IPS-18c (cell line): ENCODE measurements around the gene PRSS16.

Source experiments
- H3K4me3 ChIP-seq: 2 replicates; pipeline ENCODE4 v1.7.0; 2013; ENCODE audit warnings: low read depth, mild to moderate bottlenecking, low read length, moderate library complexity; ENCODE audit not compliant: insufficient read depth
- H3K9me3 ChIP-seq: one replicate; pipeline ENCODE4 v1.6.1; 2013; ENCODE audit warnings: mild to moderate bottlenecking, low read length, moderate library complexity; ENCODE audit not compliant: control insufficient read depth, insufficient read depth

The PRSS16 gene

DNA sequence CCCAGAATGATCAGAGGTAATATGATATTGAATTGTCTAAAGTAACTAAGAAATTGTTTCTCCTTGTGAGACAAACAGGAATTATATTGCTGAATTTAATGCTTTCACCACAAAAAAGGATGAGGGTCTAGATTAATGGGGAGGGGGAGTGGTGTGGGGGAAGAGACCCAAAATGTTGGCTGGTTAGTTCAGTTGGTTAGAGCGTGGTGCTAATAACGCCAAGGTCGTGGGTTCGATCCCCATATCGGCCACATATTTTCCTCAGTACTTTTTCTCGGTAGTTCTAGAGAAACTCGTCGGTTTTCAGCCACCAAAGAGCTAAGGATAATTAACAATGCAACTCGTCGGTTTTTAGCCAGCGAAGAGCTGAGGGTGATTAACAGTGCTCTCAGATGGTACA lies 26.3 kb downstream of the PRSS16 start:
- H3K4me3 ChIP-seq = no peak overlapping the region
- H3K9me3 ChIP-seq = no peaks in the 10 kb centered on the region

DNA sequence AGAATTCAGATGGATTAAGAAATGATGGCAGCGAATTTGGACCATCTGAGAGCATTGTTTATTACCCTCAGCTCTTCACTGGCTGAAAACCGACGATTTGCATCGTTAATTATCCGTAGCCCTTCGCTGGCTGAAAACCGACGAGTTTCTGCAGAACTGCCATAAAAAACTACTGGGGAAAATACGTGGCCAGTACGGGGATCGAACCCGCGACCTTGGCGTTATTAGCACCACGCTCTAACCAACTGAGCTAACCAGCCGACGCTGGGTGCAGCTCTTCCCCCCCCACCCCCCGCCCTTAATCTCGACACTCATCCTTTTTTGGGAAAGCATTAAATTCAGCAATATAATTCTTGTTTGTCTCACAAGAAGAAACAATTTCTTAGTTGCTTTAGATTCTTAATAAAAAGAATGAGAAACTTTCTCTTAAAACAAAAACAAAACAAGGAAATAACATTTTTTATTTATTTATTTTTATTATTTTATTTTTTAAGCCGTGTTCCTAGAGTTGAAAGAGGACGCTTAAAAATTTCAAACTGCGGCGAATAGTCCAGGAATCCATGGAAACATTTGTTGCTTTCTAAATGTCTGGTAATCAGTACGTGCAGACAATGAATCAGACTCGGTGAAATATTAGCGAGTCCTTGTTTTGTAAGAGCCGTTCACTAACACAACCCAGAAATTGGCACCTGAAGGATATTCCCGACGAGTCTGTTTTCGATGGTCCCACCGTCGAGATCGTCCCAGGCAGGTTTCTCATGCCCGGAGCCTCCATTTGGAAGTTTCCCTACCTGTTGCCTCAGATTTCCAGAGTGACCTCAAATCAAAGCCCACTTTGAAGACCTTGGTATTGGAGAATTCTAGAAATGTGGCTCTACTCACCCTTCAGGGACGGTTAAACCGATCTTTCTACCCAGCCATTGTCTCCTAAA lies 27.8 kb downstream of the PRSS16 start:
- no peaks in the 10 kb centered on the region for H3K9me3 ChIP-seq
- H3K4me3 ChIP-seq = peak overlapping the region; percentile 42

DNA sequence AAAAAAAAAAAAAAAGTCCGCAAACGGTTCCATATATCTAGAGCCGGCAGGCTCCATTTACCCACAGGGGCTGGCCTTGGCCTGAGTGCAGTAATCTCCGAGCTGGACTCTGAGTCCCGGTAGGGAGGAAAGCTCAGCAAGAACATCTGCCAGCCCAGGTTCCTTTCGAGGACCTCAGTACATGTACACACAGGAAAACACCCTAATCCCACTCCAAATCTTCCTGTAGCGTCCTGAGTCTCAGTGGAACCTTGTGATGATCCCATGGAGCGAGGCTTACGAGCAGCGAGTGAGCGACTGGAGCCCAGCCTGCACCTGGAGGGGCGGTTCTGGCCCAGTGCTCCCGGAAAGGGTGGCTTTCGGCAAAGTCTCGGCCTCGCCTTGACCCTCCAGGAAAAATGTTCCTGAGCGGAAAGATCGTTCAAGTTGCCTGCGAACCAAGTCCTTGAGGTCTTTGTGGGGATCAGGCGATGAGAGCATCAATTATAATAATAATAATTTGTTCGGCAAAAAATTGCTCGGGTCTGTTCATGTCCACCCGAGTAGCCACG lies 32.1 kb downstream of the PRSS16 start:
- no peaks in the 10 kb centered on the region for H3K9me3 ChIP-seq
- H3K4me3 ChIP-seq = peak overlapping the region; percentile 74

DNA sequence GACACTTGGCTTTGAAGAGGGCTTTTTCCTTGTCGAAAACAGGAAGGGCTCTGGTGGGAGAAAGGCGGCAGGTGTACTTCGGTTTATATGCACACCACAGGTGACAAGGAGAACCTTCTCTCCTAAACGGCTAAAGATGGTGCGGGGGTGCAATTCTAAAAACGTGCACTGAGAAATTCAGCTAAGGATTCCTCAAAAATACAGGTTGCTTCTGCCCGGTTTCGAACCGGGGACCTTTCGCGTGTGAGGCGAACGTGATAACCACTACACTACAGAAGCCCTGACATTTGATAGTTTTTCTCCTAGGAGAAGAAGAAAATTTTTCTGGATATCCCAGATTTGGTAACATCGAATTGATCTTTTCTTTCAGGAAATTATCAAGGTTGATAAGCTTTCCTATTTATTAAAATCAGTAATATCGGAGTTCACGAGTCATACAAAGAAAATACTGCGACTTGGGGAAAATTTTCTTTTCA lies 32.6 kb downstream of the PRSS16 start:
- peak overlapping the region; percentile 74 for H3K4me3 ChIP-seq
- no peaks in the 10 kb centered on the region for H3K9me3 ChIP-seq

DNA sequence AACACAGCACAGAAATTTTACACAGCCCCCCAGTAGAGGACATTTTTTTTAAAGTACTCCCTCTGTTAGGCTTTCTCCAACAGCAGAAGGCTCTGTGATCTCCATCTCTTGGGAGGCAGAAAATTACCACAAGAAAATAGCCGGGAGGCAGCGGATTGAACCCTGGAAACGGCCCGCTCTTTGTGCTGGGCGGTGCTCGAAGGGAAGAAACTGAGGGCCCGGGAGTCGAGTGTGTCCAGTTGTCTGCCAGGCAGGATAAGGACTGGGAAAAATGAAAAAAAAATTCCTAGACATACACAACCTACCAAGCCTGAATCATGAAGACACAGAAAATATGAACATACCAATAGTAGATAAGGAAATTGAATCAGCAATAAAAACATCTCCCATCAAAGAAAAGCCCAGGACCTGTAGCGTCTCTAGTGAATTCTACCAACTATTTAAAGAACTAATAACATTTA lies 33.1 kb downstream of the PRSS16 start:
- H3K9me3 ChIP-seq = no peaks in the 10 kb centered on the region
- peak overlapping the region; percentile 74; the same call in 1 of the 2 replicates for H3K4me3 ChIP-seq

DNA sequence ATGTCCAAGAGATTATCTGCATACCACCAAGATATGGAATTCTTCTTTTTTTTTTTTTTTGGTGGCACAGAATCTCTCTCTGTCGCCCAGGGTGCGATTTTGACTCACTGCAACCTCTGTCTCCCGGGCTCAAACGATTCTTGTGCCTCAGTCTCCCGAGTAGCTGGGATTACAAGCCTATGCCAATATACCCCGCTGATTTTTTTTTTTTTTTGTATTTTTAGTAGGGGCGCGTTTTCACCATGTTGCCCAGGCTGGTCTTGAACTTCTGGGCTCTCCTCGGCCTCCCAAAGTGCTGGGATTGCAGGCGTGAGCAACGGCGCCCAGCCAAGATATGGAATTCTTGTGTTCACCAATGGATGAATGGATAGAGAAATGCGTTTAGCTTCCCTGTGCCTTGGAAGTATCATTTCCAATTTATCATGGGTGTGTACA lies 33.6 kb downstream of the PRSS16 start:
- H3K4me3 ChIP-seq = peak overlapping the region; percentile 74; the same call in 1 of the 2 replicates
- H3K9me3 ChIP-seq = no peaks in the 10 kb centered on the region

DNA sequence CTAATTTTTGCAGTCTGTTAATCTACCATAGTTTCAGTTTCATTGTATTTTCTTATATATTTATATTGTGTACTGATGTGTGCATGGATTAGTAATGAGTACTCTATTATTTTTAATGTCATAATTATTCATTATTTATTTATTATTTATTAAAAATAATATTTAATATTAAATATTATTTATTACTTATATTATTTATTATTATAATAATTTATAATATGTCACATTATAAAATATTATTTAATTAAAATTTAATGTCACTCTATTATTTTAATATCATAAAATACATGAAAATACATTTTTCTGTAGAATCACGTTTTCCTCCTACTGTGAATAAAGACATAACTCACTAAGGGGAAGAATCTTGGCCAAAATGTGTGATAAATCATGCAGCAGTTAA lies 34.1 kb downstream of the PRSS16 start:
- Histone ChIP-seq H3K9me3 (no peaks in the 10 kb centered on the region), H3K4me3 (peak overlapping the region; percentile 74; the same call in 1 of the 2 replicates)

DNA sequence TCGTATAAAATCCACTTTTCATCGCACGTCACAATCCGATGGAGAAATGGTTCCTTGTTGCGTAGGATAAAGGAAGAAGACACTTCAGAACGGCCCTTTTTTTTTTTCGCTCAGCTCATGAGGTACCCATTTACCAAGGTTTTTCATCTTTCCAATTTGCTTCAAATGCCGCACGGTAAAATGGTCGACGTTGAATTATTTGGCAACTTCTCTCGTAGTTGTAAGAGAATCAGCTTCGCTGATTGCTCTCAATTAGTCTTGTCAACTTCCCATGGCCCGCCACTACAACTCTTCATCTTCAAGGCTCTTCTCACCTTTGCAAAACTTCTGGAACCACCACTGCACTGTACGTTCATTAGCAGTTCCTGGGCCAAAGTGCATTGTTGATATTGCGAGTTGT lies 35.8 kb downstream of the PRSS16 start:
- Histone ChIP-seq H3K4me3 (no peak overlapping the region), H3K9me3 (peaks cover 2% of the 10 kb centered on the region)

DNA sequence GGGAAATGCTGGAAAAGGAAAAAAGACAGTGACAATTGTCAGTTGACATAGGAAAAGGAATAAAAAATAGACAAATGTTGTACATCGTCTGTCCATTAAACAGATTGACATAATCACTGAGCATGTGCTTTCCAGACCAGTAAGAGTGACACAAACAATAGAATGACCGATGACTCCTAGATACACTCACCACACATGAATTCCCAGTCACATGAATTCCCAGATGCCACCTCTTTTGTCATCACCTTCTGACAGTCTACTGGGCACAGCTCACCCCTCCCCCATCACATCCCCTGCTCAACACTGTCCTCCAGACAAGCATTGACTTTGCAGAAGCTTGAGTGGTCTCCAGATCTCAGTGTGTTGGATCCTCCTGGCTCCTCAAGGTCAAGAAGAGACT lies 38.6 kb downstream of the PRSS16 start:
- Histone ChIP-seq H3K9me3 (peaks cover 2% of the 10 kb centered on the region), H3K4me3 (no peak overlapping the region)

DNA sequence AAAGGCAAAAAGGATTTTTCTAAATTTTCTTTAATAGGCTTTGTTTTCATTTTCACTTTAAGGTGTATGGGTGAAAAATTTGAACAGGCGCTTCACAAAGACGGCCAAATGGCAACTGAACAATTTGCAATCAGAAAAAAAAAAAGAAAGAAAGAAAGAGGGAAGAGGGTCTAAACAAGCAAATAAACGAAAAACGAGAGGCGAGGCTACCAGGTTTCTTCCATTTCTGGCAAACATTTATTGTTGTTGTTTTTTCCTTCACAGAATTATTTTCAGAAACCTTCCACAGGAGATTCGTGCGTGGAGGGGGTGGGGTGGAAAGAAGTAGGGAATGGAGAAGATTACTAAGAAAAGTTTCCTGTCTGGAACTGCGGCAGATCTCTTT lies 40.2 kb downstream of the PRSS16 start:
- H3K4me3 ChIP-seq = peak overlapping the region; percentile 62
- peaks cover 2% of the 10 kb centered on the region for H3K9me3 ChIP-seq

DNA sequence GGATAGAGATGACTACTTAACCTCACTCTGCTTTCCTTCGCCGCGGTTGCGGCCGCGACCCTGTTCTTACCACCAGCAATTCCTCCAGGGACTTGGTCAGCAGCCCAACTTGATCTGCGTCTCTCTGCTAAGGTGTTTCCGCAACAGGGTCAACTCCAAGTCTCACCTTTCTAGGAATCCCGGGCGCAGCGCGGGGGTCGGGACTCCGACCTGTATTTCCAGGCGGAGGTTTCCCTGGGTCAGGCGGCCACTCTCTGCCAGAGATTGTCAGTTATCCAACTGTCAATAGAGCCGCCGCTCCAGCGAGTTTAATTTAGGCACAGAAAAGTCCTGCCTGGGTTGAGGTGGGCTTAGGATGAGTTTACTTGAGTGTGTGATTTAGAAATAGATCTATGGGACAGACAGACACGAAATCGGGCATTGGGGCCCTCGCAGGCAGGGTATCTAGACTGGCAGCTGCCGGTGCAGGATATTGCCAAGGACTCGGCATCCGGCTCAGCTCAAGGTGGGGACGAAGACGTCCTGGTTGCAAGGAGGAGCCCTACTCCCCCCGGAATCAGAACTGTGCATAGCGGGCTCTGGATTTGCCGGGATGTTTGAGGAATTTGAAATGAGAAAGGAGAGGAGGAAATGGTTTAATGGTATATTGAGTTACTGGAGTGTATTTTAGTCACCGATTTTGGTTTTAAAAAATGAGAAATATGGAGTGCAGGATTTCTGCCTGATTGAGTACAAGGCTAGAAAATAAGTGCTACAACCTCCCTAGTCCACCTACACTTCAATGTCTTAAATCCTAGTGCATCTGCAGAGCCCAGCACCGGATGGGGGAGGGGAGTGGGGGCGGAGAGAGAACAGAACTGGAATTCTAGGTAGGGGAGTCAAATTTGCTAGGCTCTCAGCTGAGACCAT lies 40.9 kb downstream of the PRSS16 start:
- peaks cover 2% of the 10 kb centered on the region for H3K9me3 ChIP-seq
- peak overlapping the region; percentile 62 for H3K4me3 ChIP-seq

DNA sequence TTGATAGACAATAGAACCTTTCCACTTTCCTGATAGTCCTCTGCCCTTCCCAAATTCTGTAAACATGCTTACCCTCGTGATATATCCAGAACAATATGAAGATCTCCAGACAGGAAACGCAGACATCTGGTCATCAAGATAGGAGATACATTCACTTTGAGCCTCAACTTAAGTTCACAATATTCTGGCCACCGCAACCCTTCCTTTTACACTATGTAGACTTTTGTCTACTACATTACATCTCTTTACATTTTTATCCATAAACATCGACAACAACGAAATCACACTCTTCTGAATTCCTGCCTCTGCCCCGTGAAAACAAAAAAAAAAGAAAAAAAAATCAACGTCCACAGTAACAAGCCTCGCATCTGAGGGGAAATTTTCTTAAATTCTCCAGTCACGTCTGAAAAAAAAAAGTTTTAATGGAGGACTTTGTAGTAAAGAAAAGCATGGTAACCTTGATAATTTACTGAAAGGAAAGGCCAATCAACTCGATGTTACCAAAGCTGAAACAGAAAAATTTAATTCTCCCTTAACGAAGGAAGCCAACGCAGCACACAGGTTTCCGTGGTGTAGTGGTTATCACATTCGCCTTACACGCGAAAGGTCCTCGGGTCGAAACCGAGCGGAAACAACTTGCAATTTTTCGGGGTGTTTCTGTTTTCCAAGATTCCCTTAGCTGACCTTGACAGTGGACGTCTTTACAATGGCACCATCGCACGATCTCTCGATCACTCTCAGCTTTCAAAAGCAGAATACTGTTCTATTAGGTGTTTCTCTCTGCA lies 42.8 kb downstream of the PRSS16 start:
- Histone ChIP-seq H3K9me3 (peaks cover 2% of the 10 kb centered on the region), H3K4me3 (peak overlapping the region; percentile 58)

DNA sequence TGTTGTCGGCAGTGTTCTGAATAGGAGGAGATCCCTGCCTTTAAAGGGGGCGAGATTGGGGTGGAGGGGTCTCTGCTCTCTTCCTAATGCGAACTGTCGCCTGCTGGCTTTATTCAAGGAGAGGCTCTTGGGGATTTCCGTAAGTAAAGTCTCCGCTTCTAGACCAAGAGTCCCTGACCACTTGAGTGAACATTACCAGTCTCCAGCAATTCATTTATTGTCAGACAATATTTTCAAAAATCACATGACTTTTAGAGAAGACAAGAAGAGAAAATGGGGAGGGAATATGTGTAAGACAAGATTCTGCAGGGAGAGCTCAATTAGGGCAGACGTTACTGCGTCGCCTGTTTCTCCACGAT lies 43.3 kb downstream of the PRSS16 start:
- Histone ChIP-seq H3K9me3 (peaks cover 2% of the 10 kb centered on the region), H3K4me3 (peak overlapping the region; percentile 58)

DNA sequence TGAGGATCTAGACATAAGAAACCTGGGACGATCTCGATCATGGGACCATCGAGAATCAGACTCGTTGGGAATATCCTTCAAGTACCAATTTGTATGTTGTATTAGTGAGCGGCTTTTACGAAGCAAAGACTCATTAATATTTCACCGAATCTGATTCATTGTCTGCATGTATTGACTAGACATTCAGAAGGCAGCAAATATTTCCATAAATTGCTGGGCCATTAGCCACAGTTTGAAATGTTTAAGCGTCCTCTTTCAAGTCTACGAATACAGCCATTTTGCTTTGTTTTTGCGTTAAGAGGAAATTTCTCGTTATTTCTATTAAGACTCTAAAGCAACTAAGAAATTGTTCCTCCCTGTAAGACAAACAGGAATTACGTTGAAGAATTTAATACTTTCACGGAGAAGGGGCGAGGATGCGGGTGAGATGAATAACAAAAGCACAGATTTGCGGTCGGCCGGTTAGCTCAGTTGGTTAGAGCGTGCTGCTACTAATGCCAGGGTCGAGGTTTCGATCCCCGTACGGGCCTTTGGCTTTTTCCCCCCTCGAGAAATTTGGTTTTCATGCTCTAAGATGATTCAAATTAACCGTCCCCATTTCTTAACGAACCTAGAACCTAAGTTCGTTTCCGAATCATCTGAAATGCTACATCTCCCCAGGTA lies 46.1 kb downstream of the PRSS16 start:
- H3K9me3 ChIP-seq = no peaks in the 10 kb centered on the region
- no peak overlapping the region; the same call in 1 of the 2 replicates for H3K4me3 ChIP-seq

DNA sequence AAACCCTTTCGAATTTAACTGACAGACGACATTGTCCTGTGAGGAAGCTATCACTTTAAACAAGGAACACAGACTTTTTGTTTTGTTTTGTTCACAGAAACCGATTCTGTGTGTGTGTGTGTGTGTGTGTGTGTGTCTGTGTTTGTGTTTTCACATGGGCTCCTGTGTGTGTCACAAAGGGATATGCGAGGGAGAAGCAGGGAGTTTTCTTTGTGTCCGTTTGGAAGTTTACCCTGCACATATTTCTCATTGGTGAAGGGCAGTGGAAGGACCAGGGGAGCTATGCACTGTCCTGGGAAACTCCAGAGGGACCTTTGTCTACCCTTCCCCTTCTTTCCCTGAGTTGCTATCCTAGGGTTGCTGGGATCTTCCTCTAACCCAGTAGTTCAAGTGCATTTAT lies 46.9 kb downstream of the PRSS16 start:
- Histone ChIP-seq H3K9me3 (no peaks in the 10 kb centered on the region), H3K4me3 (no peak overlapping the region)
